Endodermal cell (in vitro differentiated cells): ENCODE measurements around the gene DNAH6. TPM values are rescaled to one million over a fixed set of nuclear protein-coding genes. Genes with fewer than 3 reads are reported as not detected.

ENCODE experiments used
- total RNA-seq, 2 donors: library from RNA; stranded (reverse); fragmentation: NEBNext Ultra II Directional in 1 of 2; extraction: Animal tissue kit (Norgen Biotek cat#: 25700) in 1 of 2; gene quantifications; 2 replicates in 1 of 2; 3 replicates in 1 of 2; pipeline ENCODE4 v1.2.1, GENCODE V29; 2021

The DNAH6 gene
- total RNA-seq, 2 donors from 2014 or later, result 1.6 to 2.0 TPM

Other genes starting within 250 kb of the DNAH6 start
- gene SUCLG1, start 57.2 kb upstream of the DNAH6 start, total RNA-seq, result 10 to 100 TPM; 33.6 to 41.9 TPM